Stimulated activated CD8-positive, alpha-beta memory T cell treated with anti-CD3 and anti-CD28 coated beads, Interleukin-12 subunit alpha, Interleukin-12 subunit beta, amount 100 ng/mL, for 4 hours (primary cell): Measurements from ENCODE around the gene ISY1.
A peak's percentile ranks its signal among the peaks of the same experiment; 100 is the strongest.
"Not testable (repeated sequence)": the region's sequence is repeated elsewhere in the genome, so short reads cannot be mapped to it uniquely, and the experiment has no call there.

ENCODE experiments used
- DNase-seq: peaks from one replicate; pipeline ENCODE4 v3.0.0-alpha.2; 2020; ENCODE audit warnings: low read depth

Gene ISY1

DNA sequence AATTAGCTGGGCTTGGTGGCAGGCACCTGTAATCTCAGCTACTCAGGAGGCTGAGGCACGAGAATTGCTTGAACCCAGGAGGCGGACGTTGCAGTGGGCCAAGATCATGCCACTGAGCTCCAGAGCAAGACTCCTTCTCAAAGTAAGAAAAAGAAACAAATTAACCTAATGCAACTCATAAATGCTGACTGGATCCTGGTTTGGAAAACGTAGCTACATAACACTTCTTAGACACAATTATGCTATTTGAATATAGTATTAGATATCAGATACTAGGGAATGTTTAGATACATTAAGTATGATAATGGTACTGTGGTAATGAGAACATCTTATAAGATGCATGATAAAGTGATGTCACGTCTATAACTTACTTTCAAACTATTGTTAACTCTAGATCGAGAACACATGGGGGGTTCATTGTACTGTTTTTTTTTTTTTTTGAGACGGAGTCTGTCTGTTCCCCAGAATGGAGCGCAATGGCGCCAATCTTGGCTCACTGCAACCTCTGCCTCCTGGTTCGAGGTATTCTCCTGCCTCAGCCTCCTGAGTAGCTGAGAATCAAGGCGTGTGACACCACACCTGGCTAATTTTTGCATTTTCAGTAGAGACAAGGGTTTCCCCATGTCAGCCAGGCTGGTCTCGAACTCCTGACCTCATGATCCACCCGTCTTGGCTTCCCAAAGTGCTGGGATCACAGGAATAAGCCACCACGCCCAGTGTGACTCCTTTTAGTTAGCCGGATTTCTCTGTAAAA is 5.9 kb upstream of the ISY1 start:
- DNase-seq, result no peak

GRCh38 chr3:129165594-129165993 is 4.7 kb upstream of the ISY1 start:
- not testable (repeated sequence) for DNase-seq

DNA sequence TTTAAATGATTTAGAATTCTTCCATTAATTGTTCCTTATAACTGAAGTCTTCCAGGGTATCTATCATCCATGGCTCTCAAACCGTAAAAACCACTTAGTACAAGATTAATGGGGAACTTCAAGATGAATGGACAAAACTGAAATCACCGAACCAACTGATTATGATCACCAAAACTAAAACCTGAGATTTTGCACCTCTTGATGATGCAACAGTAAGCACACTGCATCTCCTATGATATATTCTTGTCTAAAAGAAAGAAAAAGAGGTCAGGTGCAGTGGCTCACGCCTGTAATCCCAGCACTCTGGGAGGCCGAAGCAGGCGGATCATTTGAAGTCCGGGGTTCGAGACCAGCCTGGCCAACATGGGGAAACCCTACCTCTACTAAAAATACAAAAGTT is 3.6 kb upstream of the ISY1 start:
- DNase-seq, result no peak

DNA sequence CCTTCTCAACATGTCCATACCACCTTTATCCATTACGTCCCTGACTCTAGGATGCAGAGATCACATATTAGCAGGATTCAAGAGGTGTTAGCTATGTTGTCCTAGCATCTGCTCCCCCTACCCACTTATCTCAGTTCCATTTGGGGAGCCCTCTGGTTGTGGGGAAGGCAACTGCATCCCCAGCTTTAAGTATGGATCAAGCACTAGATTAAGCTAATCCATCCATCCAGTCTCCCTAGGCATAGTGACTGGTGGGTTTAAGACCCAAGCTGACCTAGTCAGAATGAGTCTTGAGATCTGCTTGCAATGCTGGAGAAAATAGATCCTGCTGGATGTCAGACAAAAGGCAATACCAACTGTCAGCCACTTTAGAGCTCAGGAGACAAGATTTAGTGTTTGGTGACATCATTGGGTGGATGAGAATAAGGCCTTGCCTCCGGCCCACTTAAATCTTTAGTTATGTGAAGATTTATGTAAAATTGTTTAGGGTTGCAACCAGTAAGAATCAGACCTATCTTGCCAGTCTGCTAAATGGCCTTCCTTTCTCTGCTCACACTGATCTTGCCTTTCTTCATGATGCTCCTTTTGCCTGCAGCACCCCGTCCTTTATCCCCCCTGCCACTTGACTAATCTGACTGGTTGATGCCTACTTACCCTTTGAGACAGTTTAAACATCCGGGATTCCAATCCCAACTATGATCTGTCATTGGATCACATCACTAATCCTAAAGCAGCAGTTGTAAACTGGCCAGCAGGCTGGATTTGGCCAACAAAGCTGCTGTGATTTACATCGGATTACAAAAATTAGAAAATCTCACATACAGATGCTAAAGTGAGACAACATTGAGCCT is 2.1 kb upstream of the ISY1 start:
- no peak for DNase-seq

GRCh38 chr3:129161860-129162271 is 1.0 kb upstream of the ISY1 start:
- DNase-seq, result no peak

GRCh38 chr3:129144786-129145185 is 16.1 kb downstream of the ISY1 start:
- DNase-seq, result no peak

DNA sequence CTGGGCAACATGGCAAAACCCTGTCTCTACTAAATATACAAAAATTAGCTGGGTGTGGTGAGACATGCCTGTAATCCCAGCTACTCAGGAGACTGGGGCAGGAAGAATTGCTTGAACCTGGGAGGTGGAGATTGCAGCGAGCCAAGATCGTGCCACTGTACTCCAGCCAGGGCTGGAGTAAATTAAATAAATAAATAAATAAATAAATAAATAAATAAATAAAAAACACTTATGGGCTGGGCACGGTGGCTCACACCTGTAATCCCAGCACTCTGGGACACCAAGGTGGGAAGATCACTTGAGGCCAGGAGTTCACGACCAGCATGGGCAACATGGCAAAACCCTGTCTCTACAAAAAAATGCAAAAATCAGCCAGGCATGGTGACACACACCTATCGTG is 19.9 kb downstream of the ISY1 start:
- DNase-seq, result not testable (repeated sequence)

GRCh38 chr3:129139911-129140310 is 21.0 kb downstream of the ISY1 start:
- DNase-seq, result no peak

DNA sequence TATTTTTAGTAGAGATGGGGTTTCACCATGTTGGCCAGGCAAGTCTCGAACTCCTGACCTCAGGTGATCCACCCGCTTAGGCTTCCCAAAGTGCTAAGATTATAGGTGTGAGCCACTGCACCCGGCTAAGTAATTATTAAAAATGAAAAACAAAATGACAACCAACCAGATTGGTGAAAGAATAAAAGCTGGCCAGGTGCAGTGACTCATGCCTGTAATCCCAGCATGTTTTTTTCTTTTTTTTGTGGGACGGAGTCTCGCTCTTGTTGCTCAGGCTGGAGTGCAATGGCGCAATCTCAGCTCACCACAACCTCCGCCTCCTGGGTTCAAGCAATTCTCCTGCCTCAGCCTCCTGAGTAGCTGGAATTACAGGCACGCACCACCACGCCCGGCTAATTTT is 24.6 kb downstream of the ISY1 start:
- not testable (repeated sequence) for DNase-seq

DNA sequence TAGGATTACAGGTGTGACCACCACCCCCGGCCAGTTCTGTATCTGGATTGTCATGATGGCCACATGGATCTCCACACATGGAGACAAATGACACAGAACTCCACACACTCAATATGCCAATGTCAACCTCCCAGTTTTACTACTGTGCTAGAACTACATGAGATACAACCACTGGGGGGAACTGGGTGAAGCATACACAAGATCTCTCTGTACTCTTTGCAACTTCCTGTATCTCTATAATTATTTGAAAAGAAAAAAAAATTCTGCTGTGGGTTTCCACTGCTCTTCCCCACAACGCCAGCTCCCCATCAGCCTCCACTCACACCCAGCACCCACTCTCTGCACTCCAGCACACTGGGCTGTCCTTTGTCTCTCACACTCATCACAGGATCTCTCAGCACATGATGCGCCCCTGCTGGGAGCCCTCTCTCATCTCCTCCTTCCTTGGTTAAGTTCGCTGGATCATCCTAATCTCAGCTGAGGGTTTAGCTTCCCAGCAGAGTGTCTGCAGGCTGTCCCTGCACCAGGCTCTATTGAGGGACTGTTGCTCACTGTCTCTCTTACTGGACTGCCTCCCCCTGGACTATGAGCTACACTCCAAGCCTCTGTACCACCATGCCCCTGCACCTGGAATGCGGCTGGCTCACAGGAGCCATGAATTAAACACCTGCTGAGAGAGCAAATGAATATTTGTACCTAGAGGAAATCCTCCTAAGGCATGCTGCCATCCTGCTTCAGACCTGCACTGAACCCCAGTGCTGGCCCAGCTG is 28.6 kb downstream of the ISY1 start:
- DNase-seq, result no peak

GRCh38 chr3:129131465-129132088 is 29.3 kb downstream of the ISY1 start:
- DNase-seq, result no peak

- no peak for DNase-seq
These were observed 30.5 kb downstream of the ISY1 start for GRCh38 chr3:129130291-129130813.

GRCh38 chr3:129128357-129129155 is 32.3 kb downstream of the ISY1 start:
- DNase-seq, result no peak

GRCh38 chr3:129126726-129127280 is 34.1 kb downstream of the ISY1 start:
- no peak for DNase-seq

GRCh38 chr3:129123314-129124060 is 37.4 kb downstream of the ISY1 start:
- no peak for DNase-seq

- DNase-seq, result no peak
These were observed 38.4 kb downstream of the ISY1 start for GRCh38 chr3:129122412-129123011.

GRCh38 chr3:129121792-129122411 is 39.0 kb downstream of the ISY1 start, which contains the start of gene RAB43:
Gene RAB43, minus strand, starts transcription at chr3:129121804. Its CDS starts 315 bp downstream, at chr3:129121489.
- DNase-seq, result peak; percentile 82

- DNase-seq, result peak; percentile 61
These were observed 39.7 kb downstream of the ISY1 start for GRCh38 chr3:129121016-129121791.
